Fibroblast of villous mesenchyme (primary cell): ENCODE measurements around the gene DNASE1. TPM values are rescaled to one million over a fixed set of nuclear protein-coding genes. Genes with fewer than 3 reads are reported as not detected.
"Not testable (repeated sequence)": the region's sequence is repeated elsewhere in the genome, so short reads cannot be mapped to it uniquely, and the experiment has no call there.

ENCODE experiments used
- DNase-seq: peaks from one replicate; pipeline ENCODE4 v3.0.0-alpha.2; 2010; ENCODE audit warnings: low read depth
- H3K4me3 ChIP-seq: 2 replicates; pipeline ENCODE4 v1.5.1; 2011; ENCODE audit warnings: low read depth, mild to moderate bottlenecking, low read length
- CTCF ChIP-seq: IDR thresholded peaks from 2 replicates; pipeline ENCODE4 v1.5.1; 2012; ENCODE audit warnings: low read depth, mild to moderate bottlenecking, low read length; ENCODE audit not compliant: insufficient read depth
- total RNA-seq: library from RNA; depleted of rRNA; stranded (reverse); fragments of >200 nt; gene quantifications from 2 replicates; pipeline ENCODE4 v1.2.3, GENCODE V29; 2012

The DNASE1 gene
- total RNA-seq, 1 donor, result 16.4 TPM

- TF ChIP-seq CTCF, result no peak
- no peak overlapping the region for H3K4me3 ChIP-seq
- no peak for DNase-seq
Measured at GRCh38 chr16:3651461-3652372, 2.8 kb upstream of the DNASE1 start.

GRCh38 chr16:3652373-3653195 lies 1.9 kb upstream of the DNASE1 start:
- no peak overlapping the region for H3K4me3 ChIP-seq
- no peak for DNase-seq
- TF ChIP-seq CTCF, result no peak

GRCh38 chr16:3655030-3655395 lies 522 bp downstream of the DNASE1 start:
- TF ChIP-seq CTCF, result no peak

GRCh38 chr16:3655396-3656159 lies 1.1 kb downstream of the DNASE1 start:
- TF ChIP-seq CTCF, result no peak
- no peak overlapping the region for H3K4me3 ChIP-seq
- DNase-seq, result no peak

More at GRCh38 chr16:3655030-3655395, 522 bp downstream of the DNASE1 start:
- DNase-seq, result no peak
- no peak overlapping the region for H3K4me3 ChIP-seq

- not testable (repeated sequence) for DNase-seq, H3K4me3 ChIP-seq
Measured at GRCh38 chr16:3656160-3656490, 1.6 kb downstream of the DNASE1 start.

- TF ChIP-seq CTCF, result no peak
- no peak for DNase-seq
Measured at GRCh38 chr16:3656491-3657468, 2.3 kb downstream of the DNASE1 start.

More at GRCh38 chr16:3656491-3657468, 2.3 kb downstream of the DNASE1 start:
- no peak overlapping the region for H3K4me3 ChIP-seq
